Measurements from ENCODE around the gene WWOX.

WWOX gene

DNA sequence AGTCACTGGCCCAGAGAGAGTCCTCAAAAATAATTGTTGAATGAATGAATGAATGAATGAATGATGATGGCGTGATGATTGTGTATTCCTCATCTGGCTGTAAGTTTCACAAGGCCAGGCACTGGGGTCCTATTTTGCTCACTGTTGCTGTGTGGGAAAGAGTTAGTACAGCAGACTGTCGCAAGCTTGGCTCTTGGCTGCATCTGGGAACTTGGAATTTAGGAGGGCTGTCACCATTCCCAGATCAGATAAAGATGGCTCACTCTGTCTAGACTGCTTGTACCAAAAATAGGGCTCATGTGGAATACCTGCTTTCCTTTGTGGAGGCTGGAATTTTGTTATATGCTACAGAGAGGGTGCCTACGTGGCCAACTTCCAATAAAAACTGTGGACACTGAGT, 530.6 kb downstream of the WWOX start:
- no peak for DNase-seq

DNA sequence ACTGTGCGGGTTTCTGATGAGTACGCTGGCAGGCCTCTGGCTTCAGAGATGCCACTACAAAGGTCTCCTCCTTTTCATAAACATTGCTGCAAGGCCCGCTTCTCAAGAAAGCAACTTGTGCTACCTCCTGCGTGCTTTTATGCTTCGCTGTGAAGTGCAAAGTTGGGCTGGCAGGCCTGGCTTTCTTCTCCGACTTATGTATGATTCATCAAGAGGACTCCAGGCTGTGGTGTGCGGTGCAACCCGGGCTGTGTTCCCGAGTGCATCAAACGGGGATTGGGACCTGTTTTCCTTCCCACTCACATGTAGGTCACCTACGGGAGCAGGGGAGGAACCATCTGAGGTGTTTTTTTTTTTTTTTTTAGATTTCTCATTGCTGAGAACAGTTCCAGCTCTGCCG, 534.1 kb downstream of the WWOX start:
- DNase-seq, result no peak

GRCh38 chr16:78635807-78636206, 536.4 kb downstream of the WWOX start:
- DNase-seq, result no peak

DNA sequence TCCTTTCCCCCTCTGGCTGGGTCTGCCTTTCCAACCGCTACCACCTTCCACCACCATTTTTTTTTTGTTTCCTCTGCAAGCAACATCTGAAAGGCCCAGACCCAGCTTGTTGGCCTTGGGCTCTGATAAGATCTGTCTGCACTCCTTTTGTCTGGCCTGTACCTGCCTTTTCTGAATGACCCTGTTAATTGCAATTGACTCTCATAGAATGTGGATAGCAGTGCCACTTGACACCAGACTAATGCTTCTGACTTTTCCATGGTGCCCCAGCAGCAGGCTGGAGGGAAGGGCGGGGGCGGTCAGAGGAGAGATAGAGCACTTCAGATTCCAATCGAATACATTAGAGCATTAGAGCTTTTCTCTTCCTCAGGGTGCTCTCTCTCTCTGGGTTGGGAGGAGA, 538.9 kb downstream of the WWOX start:
- DNase-seq, result no peak

DNA sequence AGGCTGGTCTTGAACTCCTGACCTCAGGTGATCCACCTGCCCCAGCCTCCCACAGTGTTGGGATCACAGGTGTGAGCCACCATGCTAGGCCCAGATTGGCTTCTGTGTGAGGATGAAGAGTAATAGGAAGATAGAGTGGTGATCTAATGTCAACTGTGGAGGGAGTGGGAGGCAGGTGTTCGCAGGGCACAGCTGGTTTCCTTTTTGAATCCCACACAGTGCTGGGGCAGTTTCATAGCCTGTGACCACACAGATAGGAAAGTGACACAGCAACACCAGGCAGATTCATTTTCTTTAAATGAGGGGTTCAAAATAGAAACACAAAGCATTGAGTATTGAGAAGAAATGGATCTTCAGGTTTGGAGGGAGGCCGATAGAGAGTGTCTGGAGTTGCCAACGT, 540.3 kb downstream of the WWOX start:
- DNase-seq, result no peak

DNA sequence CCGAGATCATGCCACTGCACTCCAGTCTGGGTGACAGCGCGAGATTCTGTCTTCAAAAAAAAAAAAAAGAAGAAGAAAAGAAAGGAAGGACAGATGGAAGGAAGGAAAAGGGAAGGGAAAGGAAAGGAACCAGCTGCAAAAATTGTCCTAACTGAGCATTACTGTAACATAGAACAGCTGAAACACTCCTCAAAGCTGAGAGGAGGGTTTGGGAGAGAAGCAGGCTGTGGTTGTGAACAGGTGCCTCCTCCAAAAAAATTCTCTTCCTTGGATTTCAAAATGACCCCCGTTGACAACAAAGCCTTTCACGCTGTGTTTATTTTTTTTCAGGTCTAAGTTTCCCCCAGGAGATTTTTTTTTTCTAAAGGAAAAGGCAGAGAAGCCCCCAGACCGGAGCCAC, 541.4 kb downstream of the WWOX start:
- no peak for DNase-seq

- no peak for DNase-seq
Observed at GRCh38 chr16:78641433-78641832, 542.0 kb downstream of the WWOX start.

DNA sequence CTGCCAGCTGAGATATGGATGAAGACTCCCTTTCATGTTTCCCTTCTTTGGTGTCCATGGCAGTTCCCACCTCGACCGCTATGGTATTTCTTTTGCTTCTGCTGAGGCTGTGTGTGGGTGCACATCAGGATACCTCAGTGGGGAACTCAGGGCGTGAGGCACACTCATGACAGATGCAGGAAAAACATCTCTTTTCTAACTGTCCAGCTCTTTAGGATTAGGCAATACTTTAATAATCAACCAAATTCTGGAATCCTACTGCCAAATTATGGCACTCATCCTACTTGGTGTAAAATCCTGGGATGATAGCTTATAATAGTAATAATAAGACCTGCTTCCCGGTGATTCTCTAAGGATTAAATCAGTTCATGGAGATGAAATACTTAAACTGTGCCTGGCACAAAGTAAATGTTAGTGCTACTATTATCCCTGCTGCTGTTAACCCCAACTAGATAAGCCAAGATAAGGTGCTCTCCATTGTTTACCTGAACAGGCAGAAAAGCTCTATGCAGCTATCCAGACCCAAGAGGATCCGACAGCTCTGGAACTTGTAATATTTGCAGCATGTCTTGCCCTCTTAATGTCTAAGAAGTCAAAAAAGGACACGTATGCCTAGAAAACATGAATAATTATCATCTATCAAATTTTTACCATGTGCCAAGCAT, 543.3 kb downstream of the WWOX start:
- DNase-seq, result no peak

- DNase-seq, result no peak
Observed at GRCh38 chr16:78645657-78646056, 546.2 kb downstream of the WWOX start.

DNA sequence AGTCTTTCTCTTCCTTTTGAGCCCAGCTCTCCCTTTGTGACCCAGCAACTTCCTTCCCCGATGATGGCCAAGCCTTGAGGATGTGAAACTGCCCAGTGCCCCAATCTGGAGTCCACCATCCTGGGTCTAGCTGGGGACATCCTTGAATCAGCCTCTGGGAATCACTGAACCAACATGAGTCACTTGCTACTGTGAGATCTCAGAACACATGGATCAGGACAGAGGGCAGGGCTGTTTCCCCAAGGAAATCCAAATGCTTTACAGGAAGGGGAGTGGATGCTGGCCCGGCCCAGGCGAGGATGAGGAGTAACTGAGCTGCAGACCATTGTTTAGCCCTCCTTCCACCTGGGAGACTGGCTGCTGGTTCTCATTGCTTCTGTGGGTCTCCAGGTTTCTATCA, 547.6 kb downstream of the WWOX start:
- DNase-seq, result no peak

DNA sequence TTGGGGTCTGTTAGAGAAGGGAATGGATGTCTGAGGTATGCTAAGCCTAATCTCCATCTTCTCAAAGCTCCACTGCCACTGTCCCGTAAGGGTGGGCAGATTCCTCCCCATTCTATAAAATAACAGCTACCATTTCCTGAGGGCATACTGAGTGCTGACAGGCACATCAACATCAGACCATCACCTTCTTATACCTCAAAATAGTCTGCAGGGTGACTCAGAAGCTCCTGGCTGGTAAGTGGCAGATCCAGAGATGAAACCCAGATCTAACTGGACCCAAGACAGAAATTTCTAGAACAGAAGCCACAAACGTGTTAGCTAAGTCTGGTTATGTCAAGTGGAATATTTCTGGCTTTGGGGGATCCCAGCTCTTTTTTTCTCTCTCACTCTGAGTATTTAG, 548.0 kb downstream of the WWOX start:
- no peak for DNase-seq

GRCh38 chr16:78648517-78648916, 549.1 kb downstream of the WWOX start:
- no peak for DNase-seq

DNA sequence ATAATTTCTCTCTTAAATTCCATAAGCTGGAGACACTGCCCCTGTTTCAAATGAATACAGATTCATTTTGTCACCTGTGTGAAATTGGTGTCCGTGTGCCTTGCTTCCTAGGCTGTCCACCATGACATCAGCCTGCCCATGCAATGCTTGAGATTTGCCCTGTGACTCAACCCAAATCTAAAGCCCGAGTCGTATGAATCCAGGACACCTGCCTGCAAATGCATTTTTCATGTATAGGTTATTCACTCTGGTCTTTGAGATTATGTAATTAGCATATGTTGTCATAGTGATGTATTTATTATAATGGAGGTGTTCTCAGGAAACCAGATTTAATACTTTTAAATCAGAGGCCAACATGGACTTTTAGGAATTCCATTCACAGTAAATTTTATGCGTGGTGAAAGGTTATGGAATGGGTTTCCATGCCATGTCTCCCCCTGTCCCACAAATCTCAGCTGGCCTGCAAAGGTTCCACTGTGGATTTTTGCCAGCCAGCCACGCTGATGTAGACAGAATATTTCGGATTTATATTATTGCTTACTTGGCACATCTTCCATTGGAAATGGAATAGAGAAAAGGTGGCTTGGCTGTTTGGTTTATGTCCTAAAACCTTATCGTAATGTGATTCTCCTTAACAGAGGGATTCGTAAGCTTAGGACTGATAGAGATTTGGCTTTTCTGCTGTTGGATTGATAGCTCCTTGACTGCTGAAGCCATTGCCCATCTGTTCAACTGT, 551.1 kb downstream of the WWOX start:
- no peak for DNase-seq

- no peak for DNase-seq
Observed at GRCh38 chr16:78654929-78655328, 555.5 kb downstream of the WWOX start.

- no peak for DNase-seq
Observed at GRCh38 chr16:78655331-78656113, 556.1 kb downstream of the WWOX start.

DNA sequence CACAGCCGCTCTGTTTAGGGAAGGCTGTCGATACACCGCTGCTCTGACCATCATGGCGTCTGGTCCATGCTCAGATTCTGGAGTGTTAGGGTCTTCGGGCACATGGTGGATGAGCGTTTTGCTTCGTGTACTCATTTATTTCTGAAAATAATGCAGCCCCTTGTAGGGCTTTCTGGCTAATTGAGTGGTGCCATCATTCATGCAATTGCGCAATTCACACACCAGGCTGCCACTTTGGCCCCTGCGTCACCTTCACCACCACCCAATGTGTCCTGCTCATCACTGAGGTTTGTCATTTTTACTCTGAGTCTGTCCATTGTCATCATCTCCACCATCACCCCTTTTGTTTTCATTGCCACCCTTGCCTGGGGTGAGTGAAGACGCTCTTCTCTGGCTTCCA, 557.4 kb downstream of the WWOX start:
- DNase-seq, result no peak

DNA sequence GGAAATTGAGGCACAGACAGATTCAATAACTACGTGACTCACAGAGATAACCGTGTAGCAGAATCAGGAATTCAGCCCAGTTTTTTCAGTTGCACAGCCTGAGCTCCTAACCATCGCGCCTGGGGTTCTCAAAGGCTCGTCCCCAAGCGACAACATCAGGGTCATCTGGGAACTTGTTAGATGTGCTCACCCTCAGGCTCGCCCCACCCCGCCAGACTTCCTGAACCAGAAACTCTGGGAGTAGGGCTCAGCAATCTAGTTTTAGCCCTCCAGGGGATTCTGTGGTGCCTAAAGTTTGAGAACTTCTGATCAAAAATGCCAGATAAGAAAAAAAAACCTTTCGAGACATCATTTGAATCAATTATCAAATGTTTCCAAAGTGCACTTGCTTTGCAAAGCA, 559.8 kb downstream of the WWOX start:
- DNase-seq, result no peak

DNA sequence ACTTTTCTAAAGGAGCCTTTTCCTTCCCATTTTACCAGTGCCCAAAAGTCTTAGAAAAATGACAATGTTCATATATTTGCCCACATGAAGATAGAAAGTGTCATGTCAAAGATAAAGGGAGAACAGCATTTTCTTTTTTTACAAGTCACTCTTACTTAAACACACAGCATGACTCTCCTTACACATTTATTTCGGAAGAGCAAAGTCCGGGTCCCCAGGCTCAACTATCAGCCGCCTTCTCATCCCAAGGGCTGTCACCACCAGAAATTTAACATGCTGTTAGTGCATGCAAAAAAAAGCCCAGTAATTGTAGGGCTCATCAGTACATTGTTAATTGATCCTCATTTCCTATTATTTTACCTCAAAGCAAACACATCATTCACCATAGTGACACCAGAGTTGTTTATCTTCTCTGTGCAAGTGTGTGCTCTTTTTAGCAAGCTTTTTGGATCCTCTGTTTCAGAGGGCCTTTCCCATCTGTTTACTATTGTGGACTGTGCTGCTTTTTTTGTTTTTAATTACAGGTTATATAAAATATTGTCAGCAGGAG, 560.3 kb downstream of the WWOX start:
- DNase-seq, result no peak

GRCh38 chr16:78660795-78661194, 561.3 kb downstream of the WWOX start:
- no peak for DNase-seq

- no peak for DNase-seq
Observed at GRCh38 chr16:78663690-78664089, 564.2 kb downstream of the WWOX start.

DNA sequence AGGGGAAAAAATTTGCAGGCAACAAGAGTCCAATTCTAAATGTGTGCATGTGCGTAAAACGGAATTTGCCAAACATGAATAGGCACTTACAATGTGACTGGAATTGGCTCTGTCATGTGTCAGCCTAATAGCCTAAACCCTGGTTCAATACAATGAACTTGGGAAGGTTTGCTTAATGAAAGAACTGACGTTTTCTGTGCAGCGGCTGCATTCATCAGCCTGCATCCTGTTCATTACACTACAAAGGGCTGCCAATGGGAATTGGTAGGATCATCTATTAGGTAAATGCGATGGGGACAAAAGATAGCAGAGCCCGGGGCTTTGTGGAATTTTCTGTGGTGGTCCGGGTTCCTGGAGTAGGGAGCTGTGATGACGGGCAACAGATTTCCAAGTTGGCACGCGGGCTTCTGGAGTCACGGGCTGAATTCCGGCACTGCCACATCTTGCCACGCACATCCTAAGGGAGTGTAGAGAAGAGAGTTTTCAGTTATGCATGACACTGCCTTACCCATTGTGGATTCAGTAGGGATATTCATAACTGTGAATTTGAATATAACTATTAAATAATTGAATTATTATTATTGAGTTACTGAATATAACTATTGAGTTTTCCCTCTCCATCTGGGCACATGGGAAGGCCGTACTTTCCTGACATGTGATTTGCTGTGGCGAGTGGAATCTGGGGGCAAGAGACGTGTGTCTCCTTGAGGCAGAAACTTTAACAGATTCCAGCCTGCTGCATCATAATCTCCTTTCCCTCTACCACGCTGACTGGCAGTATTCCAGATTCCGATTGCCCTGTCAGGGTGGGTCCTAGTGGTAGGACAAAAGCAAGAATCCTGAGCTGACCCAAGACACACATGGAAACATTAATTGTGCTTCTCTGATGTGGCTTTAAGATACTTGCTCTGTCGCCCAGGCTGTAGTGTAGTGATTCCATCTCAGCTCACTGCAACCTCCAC, 565.6 kb downstream of the WWOX start:
- DNase-seq, result no peak

DNA sequence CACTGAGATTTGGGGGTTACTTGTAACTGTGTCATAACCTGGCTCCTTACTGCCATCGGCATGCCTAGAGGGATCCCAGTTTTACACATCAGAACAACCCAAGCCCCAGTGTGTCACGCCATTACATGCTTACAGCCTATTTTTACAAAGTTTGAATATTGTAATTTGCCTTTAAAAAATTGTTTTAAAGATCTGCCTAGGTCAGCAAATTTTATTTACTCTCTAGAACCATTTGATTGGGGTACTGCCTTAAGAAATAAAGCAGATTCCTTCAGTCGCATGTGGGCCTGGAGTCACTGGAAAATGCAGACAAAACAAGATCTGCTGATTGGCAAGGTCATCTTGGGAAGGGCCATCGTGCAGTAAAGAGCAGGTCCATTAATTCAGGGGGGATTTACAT, 566.9 kb downstream of the WWOX start:
- DNase-seq, result no peak

DNA sequence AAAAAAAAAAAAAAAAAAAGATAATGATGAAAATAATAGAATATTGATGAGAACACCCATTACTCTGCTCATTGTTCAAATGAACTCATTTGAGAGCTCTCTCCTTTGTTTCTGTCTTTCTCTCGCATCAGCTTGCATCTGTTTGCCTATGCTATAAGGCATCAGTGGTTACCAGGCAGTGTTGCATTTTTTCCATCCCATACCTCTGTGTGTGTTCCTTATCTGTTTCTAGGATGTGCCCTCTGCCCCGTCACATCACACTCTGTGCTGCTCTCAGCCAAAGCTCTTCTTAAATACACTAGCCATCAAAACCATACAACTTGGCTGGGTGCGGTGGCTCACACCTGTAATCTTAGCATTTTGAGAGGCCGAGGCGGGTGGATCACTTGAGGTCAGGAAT, 568.2 kb downstream of the WWOX start:
- DNase-seq, result no peak

Data from inflammatory macrophage treated with lipopolysaccharide for 1 hour (primary cell).